GM19328 (cell line): ENCODE data around the gene HSPA12B.

Source experiments
- ATAC-seq: cut with Tn5 transposase; IDR thresholded peaks from one replicate; pipeline ENCODE4 v1.9.1; 2021; ENCODE audit warnings: mild to moderate bottlenecking, moderate library complexity; ENCODE audit not compliant: unreplicated experiment

The HSPA12B gene

DNA sequence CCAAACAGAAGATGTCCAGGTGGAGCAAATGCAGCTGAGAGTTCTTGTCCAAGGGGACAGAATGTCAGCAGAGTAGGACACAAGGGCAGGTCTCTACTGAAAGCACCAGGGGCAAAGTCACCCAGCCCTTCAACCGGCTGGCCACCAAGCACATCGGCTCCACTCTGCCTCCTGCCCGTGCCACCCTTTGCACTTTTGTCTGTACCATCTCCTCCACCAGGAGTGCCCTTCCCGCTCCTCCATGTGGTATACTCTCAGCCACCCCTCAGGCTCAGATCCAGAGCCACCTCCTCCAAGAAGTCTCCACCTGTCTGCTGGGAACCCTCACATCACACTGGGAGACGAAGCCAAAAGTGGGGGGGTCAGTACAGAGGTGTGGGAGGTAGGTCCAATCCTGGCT lies 4.1 kb upstream of the HSPA12B start:
- no peak for ATAC-seq

DNA sequence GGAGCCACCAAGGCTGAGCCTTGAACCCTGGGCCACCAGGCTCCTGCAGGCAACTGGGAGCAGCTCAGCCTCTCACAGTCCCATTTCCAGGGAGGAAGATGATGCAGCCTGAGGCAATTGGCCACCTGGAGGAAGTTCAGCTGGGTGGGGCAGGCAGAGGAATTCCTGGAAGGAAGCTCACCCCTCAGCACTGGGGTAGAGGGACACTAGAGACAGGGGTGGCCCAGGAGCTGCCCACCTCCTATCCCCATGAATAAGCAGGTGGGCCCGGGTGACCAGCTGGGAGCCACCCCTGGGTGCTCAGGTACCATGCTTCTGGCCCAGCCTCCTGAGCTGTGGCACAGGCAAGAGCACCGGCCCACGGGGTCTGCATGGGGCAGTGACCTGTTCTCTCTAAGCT lies 3.6 kb upstream of the HSPA12B start:
- ATAC-seq, result no peak

DNA sequence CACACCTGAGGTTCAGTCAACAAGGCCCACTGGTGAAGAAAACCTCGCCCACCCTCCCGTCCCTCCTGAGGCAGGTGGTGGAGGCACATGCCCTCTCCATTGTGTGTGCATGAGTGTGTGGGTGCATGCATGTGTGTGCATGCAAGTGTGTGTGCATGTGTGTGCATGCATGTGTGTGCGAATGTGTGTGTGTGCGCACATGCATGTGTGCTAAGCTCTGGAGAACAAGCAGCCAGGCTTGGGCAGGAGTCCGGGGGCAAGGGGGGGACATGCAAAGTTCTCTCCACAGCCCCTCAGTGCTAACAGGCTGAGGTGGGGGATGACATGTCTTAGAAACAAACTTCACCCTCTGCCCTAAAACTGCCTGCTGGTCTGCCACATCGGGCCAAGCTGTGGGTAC lies 3.1 kb upstream of the HSPA12B start:
- no peak for ATAC-seq

DNA sequence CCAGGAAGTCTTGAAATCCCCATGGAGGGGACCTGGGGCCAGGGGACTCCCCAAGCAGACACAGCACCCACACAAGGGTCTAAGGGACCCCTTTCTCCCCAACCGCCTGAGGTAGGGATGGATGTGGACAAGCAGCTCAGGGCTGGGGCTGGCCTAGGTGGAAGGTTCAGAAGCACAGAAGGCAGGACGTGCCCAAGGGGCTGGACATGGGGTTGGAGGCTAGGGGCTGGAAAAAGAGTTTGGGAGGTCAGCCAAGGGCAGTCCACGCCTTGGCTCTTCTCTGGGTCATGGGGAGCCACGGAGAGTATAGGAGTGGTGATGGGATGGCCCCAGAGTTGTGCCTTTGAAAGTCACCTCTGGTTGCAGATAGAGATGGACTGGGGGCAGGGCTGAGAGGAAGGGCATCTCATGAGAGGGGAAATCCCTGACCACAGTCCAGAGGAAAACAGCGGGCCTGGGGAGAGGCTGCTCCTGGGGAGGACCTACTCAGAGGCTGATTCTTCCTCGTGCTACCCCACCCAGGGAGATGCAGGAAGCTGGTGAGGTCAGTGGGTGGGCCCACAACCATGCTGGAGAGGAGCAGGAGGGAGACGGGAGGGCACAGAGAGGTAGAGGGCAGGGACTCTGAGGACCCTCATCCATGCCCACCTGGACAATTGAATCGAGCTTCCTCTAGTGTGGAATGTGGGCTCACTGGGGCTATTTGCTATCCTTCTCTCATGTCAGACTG lies 2.5 kb upstream of the HSPA12B start:
- ATAC-seq, result no peak

DNA sequence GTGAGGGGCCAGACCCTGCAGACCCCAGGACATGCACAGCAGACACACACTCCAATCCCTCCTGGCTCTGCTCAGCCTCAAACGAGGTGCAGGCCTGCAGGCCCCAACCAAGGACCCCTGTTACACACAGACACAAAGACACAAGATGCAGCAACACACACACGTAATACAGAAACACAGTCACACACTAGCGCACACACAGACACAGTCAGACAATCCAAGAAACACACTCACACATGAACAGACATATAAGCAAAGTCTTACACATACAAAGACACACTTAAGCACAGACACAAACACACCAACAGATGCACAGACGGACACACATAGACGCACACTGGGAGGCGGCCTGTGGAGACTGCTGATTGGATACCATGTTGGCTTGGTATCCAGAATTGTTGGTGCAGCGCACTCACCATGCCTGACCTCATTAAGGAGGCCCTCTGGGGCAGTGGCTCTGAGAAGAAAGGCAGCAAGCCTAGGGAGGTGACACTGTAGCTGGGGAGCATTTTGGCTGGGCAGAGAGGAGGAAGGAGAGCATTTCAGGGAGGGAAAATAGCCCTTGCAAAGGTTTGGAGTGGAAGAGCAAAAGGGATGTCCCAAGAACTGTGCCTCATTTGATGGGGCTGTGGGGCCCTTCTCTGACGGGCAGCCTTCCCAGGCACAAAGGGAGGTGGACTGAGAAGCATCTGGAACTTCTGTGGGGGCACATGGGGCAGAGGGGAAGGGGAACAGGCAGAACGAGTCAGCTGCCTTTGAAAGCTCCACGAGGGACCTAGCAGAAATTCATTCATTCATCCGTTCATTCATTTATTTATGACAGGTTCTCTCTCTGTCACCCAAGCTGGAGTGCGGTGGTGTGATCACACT lies 1.4 kb upstream of the HSPA12B start:
- no peak for ATAC-seq

DNA sequence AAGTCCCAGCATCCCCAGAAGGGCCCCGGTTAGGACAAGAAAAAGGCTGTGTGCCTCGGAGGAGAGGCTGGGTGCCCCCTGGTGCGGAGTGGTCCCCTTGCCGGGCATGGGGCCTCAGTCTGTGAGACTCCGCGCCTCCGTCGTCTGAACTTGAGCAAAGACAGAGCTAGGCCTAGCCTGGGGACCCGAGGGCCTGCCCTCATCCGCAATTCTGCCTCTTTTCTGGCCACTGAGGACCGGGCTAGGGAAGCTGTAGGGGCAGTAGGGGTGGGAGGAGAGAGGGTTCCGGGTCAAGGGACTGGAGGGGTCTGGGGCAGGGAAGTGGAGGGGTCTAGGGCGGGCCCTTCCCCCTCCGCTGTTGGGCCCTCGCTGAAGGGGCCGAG lies 550 bp upstream of the HSPA12B start:
- ATAC-seq, result no peak

DNA sequence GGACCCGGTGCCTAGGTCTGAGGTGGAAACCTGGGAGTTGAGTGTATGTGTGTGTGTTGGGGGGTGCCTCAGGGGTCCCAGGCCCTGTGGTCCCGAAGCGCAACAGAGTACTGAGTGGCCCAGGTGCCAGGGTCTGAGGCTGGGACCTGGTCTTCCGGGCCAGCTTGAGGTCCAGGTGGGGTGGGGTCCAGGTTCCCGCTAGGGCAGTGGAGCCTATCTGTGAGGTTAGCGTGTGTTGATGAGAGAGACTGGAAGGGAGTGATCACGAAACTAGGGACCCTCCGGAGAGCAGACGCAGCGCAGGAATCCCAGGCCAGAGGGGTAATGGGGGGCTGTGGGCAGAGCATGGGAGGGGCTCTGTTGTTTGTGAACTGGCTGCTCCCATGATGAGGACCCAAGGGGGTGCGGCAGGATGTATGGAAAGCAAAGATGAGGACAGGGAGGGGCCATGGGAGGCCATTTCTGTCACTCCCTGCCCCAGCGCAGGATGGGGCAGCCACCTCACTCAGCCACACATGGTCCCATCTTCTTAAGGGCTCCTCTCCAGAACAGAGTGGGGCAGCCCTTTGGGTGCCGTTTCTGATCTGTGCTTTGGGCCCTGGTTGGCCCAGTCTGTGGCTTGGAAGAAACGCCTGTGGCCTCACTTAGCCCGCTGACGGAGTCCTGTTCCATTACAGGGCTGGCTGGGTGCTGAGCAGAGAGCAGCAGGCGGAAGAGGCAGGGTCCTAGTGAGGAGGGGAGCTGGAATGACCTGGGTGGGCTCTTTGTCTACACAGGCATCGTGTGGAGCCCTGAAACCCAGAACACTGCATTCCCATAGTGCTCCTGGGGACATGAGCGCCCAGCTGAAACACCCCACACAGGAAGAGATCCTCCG lies 872 bp downstream of the HSPA12B start:
- ATAC-seq, result no peak

DNA sequence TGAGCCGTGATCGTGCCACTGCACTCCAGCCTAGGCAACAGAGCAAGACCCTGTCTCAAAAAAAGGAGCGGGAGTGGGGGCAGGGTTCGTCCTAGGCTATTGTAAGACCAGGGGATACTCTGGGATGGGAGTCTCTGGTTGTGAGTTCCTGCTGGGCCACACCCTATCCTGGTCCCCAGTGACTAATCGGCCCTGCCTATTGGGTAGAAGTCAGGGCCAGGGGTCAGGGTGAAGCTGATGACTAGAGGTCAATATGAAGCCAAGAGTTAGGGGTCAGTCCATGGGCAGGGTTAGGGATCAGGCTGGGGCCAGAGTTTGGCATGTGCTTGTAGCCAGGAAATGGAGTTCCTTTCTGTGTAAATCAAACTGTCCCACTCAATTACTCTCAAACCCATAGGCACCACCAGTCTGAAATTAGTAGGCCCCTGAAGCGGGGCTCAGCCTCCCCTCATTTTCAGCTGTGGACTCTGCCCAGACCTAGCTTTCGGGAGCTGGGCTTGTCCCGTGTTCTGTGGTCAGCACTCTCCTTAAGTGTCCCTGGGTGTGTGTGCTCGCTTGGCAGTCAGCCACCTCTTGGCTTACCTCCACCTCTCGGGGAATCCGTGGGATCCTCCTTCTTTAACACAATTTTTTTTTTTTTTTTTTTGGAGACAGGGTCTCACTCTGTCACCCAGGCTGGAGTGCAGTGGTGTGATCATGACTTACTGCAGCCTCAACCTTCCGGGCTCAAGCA lies 1.8 kb downstream of the HSPA12B start:
- no peak for ATAC-seq

DNA sequence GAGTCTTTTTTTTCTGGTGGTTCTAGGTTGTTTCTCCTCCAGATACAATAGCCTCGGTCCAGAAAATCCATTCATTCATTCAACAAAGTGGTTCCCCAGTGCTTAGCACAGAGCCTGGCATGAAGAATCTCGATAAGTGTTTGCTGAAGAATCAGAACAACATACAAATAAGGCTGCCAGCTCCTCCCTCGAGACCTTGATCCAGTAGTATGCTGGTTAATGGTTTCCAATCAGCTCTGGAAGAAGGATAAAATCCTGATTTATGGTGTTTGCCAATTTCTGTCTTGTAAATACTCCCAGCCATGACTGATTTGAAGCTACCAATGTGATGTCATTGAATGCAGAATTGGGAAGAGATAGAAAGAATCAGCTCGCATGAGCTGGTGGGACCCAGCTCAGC lies 3.3 kb downstream of the HSPA12B start:
- ATAC-seq, result no peak

DNA sequence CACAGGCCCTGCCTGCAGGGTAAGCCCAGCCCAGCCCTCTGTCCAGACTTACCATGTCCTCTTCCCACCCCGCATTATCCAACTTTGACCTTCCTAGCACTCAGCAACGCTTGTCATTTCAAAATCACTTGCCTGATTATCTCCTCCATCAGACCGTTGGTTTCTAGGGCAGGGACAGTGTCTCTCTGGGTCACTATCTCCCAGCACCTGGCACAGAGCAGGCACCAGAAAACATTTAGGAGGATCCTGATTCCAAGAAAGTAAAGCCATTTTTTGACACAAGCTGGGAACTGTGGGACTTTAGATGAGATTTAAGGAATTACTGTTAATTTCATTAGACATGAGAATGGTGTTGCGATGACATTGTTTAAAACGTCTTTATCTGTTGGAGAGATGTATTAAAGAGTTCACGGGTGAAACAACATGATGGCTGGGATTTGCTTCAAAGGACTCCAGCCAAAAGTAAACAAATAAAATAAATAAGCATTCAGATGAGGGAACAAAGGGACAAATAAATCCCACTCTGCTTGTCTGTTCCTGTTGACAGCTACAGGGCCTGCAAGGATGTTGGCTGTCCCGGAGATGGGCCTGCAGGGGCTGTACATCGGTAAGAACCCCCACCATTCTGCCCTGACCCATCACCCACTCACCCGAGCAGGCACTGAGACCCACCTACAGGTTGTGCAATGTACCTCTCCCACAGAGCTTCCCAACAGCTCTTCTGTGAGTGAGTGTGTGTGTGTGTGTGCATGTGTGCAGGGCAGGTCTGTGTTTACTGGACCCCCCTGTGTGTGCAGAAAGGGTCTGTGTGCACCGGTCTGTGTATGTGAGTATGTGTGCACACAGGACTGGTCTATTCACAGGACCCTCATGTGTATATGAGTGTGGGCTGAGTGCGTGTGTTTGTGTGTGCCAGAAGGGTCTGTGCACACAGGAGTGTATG lies 5.9 kb downstream of the HSPA12B start:
- ATAC-seq, result no peak

DNA sequence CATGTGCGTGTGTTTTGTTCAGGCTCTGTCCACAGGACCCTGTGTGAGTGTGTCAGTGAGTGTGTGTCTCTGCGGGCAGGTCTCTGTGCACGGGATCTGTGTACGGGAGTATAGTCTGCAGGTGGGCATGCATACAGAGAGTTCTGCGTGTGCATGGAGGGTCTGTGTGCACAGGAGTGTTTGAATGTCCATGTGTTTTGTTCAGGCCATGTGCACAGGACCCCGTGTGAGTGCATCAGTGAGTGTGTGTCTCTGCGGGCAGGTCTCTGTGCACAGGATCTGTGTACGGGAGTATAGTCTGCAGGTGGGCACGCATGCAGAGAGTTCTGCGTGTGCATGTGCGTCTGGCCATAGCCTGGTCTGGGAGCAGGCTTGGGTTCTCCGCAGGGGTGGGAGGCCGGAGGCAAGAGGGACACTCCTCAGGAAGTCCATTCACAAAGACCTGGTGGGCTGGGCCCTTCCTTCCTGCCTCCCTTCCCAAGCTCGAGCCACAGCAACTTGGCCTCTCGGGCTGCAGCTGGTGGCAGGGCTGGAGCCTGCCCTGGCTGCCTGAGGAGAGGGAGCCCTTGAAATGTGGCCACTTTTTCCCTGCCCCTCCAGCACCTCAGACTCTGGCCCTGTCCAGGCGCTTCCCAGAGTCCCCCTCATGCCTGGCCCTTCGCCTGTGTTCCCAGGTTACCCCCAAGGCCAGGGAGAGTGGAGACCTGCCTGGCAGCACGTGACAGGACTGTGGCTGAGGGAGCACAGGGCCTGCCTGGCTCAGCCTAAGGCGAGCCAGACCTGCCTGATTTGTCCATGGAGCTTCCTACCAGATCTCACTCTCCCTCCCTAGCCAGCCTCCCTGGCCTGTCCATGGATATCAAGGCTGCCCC lies 6.8 kb downstream of the HSPA12B start:
- no peak for ATAC-seq

DNA sequence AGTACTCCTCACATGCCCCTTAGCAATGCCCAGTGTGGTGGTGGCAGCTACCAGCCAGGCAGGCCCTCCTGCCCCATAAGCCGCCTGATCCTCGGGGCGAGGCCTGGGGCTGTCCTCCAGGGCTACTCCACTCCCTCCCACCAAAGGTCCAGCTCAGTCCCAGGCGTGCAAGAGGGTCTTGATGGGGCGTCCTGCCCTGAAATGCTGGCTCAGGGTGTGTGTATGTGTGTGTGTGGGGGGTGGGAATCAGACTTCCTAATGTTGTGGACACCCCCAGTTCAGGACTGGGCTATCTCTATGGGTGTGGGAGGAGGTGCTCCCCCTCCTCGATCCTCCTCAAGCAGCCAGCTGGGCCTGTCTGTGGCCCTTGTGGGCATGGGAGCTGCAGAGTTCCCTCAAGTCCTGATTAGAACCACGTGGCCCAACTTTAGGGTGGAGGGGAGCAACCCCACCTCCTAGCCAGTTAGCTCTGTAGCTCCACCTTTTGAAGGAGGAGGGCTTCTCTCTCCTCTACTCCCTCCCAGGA lies 7.5 kb downstream of the HSPA12B start:
- no peak for ATAC-seq

DNA sequence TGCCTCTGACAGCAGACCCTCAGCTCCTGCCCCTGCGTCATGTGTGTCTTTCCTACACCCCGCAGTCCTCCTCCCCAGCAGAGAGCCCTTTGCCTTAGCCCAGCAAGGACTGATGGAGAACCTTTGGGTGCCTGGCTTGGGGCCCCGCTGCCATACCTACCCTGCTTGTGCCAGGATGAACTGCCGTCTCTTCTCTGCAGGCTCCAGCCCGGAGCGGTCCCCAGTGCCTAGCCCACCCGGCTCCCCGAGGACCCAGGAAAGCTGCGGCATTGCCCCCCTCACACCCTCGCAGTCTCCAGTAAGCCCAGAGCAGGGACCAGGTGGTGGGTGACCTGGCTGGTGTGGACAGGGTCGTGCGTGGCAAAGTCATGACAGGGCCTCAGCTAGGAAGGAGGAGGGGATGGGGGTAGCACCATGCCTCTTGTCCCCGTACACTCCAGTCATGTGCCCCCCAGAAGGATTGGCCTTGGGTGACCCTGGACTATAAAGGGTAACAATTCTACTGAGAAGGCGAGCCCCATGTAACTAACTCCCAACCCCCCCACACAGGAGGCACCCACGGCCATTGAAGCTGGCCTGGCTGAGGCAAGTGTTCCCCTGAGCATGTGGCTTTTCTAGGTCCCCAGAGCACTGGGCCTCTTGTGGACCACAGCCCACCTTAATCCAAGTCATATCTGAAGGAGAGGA lies 8.3 kb downstream of the HSPA12B start:
- ATAC-seq, result no peak

DNA sequence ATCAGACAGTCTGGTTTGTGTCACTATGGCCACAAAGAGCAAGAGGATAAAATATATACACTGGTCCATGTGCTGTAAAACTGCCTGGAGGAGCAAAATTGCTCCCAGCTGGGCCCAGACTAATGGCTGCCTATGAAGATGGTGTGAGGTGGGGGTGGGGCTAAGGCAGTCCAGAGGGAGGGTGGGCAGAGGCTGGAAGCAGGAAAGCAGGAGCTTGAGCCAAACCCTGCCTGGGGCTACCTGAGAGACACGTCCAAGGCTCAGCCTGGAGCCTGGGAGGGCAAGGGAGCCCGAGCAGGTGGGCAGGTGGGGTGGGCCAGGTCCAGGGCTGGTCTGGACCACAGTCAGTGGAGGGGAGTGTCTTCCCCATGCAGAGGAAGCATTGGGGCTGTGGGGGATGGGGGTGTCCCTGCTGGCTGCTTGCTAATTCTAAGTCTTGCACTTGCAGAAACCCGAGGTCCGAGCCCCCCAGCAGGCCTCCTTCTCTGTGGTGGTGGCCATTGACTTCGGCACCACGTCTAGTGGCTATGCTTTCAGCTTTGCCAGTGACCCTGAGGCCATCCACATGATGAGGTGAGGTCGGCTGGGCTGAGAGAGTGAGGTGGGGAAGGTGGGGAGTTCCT lies 9.5 kb downstream of the HSPA12B start:
- no peak for ATAC-seq

DNA sequence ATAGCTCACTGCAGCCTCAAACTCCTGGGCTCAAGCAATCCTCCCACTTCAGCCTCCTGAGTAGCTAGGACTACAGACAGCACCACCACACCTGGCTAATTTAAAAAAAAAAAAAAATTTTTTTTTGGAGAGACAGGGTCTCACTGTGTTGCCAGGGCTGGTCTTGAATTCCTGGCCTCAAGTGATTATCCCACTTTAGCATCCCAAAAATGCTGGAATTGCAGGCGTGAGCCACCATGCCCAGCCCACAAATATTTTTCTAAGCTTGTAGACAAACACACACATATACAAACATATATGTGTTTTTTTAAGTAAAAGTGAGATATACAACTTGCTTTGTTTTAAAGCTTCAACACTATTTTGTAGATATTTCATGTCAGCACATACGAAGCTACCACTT lies 10.8 kb downstream of the HSPA12B start:
- ATAC-seq, result no peak

DNA sequence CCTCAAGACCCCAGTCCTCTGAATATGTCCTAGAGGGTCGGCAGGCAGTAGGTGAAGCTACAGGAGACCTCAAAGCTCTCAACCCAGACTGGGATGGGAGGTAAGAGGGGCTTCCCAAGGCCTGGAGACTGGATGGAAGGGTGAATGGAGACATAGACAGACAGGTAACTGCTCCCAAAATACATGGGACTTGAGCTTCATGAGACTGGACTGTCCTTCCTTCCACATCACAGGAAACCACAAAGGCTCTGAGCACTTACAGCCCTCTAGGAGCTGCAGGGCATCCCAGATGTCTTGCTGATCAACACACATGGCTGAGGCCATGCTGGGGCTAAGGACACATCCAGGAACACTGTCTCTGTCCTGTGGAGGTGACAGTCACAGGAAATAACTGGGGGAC lies 11.6 kb downstream of the HSPA12B start:
- ATAC-seq, result no peak
